HepG2 (cell line): ENCODE measurements around the gene ERCC6L2. TPM values are rescaled to one million over a fixed set of nuclear protein-coding genes. Genes with fewer than 3 reads are reported as not detected.

Experiments
- ATAC-seq: fragments of 200-7000 bp; cut with Tn5 transposase; 3 replicates; pipeline ENCODE4 v1.9.1; 2020; ENCODE audit warnings: mild to moderate bottlenecking, moderate library complexity
- BruUV-seq: library from RNA; stranded (reverse); fragments of 400-500 nt; replicated peaks from 2 replicates; lab custom pipeline; 2021; lab: Mats Ljungman, UMichigan
- CTCF ChIA-PET: fragments of 300-600 bp; formaldehyde crosslinking; extraction: SDS; loops from one replicate; lab custom pipeline; 2021; ENCODE audit warnings: low total read pairs, inconsistent platforms, low intra/inter-chr PET ratio; lab: Yijun Ruan, JAX
- POLR2A ChIA-PET: fragments of 350-600 bp; sonication (Branson Sonifier 250); formaldehyde crosslinking; loops from one replicate; lab custom pipeline; 2020; ENCODE audit warnings: antibody characterized with exemption, inconsistent platforms; lab: Yijun Ruan, JAX
- DNase-seq: peaks from one replicate; pipeline ENCODE4 v3.0.0-alpha.2; 2015; ENCODE audit warnings: low spot score
- FAIRE-seq: peaks from 3 replicates; lab custom pipeline; 2011; peaks lifted over from hg19 to GRCh38; lab: Jason Lieb, UNC
- H2AFZ ChIP-seq: one replicate; pipeline ENCODE4 v1.6.1; 2011; ENCODE audit warnings: low read length, inconsistent platforms
- H3K27ac ChIP-seq: fragments of 300-600 bp; 3 replicates; pipeline ENCODE4 v1.8.0; 2011; ENCODE audit warnings: mixed run types, mild to moderate bottlenecking, mixed read lengths, low read length, inconsistent platforms; ENCODE audit not compliant: insufficient read depth; ENCODE audit errors: extremely low read length
- H3K27me3 ChIP-seq, 2 experiments: fragments of 200-600 bp in 1 of 2; 2 replicates in 1 of 2; 3 replicates in 1 of 2; pipeline versions ENCODE4 v1.6.0 to v1.8.0; 2011; ENCODE audit warnings: low read length in 2 of 2, mild to moderate bottlenecking in 2 of 2, moderate library complexity in 2 of 2, inconsistent platforms in 1 of 2; ENCODE audit not compliant: insufficient read depth in 2 of 2, control insufficient read depth in 1 of 2
- H3K36me3 ChIP-seq, 2 experiments: fragments of 200-600 bp in 1 of 2; replicated peaks in 1 of 2; 2 replicates in 1 of 2; 3 replicates in 1 of 2; pipeline versions ENCODE4 v1.5.1 to v1.8.0; 2011; ENCODE audit warnings: low read length in 2 of 2, inconsistent platforms in 1 of 2; ENCODE audit not compliant: insufficient read depth in 2 of 2, control insufficient read depth in 1 of 2
- H3K4me1 ChIP-seq: 2 replicates; pipeline ENCODE4 v1.5.1; 2012; ENCODE audit warnings: low read length, inconsistent platforms; ENCODE audit not compliant: insufficient read depth
- H3K4me2 ChIP-seq: 2 replicates; pipeline ENCODE4 v1.6.0; 2011; ENCODE audit warnings: low read depth, low read length, inconsistent platforms
- H3K4me3 ChIP-seq, 3 experiments: fragments of 200-600 bp in 1 of 3; sonication (generic), shearing (Covaris generic) in 1 of 3; replicated peaks in 1 of 3; 2 replicates each; pipeline ENCODE4 v1.5.1; 2011 to 2016; ENCODE audit warnings: low read length in 3 of 3, inconsistent platforms in 2 of 3, low read depth in 2 of 3, mild to moderate bottlenecking in 2 of 3, control low read depth in 1 of 3, mixed read lengths in 1 of 3; ENCODE audit not compliant: insufficient read depth in 1 of 3
- H3K79me2 ChIP-seq: one replicate; pipeline ENCODE4 v1.6.1; 2011; ENCODE audit warnings: low read length, inconsistent platforms; ENCODE audit not compliant: insufficient read depth
- H3K9ac ChIP-seq: 2 replicates; pipeline ENCODE4 v1.6.0; 2011; ENCODE audit warnings: mild to moderate bottlenecking, low read depth, low read length, inconsistent platforms; ENCODE audit not compliant: insufficient read depth
- H3K9me3 ChIP-seq: 2 replicates; pipeline ENCODE4 v1.5.1; 2012; ENCODE audit warnings: mild to moderate bottlenecking, low read length
- H4K20me1 ChIP-seq: 2 replicates; pipeline ENCODE4 v1.6.0; 2011; ENCODE audit warnings: inconsistent platforms, mild to moderate bottlenecking, low read length, moderate library complexity; ENCODE audit not compliant: insufficient read depth
- IRX3 ChIP-seq: sonication (generic); formaldehyde crosslinking; IDR thresholded peaks from 2 replicates; pipeline ENCODE4 v1.8.1; 2023; ENCODE audit warnings: mild to moderate bottlenecking, low read depth, missing genetic modification reagents, borderline replicate concordance
- MAFG ChIP-seq: sonication (generic); formaldehyde crosslinking; IDR thresholded peaks from 2 replicates; pipeline ENCODE4 v1.5.1; 2020; ENCODE audit warnings: mild to moderate bottlenecking, missing genetic modification reagents
- MBNL3 ChIP-seq: fragments of 250-450 bp; sonication (Bioruptor Pico); conservative IDR thresholded peaks from 2 replicates; pipeline ENCODE4 v1.8.0; 2022; ENCODE audit warnings: mild to moderate bottlenecking, inconsistent platforms
- SOX6 ChIP-seq, 2 experiments: fragments of 450-650 bp in 1 of 2; sonication (generic) in 1 of 2; formaldehyde crosslinking in 1 of 2; IDR thresholded peaks; 2 replicates each; pipeline versions ENCODE4 v1.4.0 to v1.6.1; 2017 to 2020; ENCODE audit warnings: antibody characterized with exemption in 1 of 2, mild to moderate bottlenecking in 1 of 2, missing genetic modification reagents in 1 of 2
- SRSF9 ChIP-seq: fragments of 200-400 bp; formaldehyde crosslinking; IDR thresholded peaks from 2 replicates; pipeline ENCODE4 v1.6.1; 2018; ENCODE audit warnings: borderline replicate concordance, mild to moderate bottlenecking, low read depth, low read length; ENCODE audit not compliant: insufficient read depth, poor library complexity, severe bottlenecking
- U2AF2 ChIP-seq: fragments of 200-400 bp; formaldehyde crosslinking; IDR thresholded peaks from 2 replicates; pipeline ENCODE4 v1.6.1; 2017; ENCODE audit warnings: low read depth, mild to moderate bottlenecking, low read length
- ZNF33B ChIP-seq: sonication (generic); formaldehyde crosslinking; IDR thresholded peaks from 2 replicates; pipeline ENCODE4 v1.5.1; 2020; ENCODE audit warnings: mild to moderate bottlenecking, missing genetic modification reagents
- ZNF567 ChIP-seq: sonication (generic); formaldehyde crosslinking; IDR thresholded peaks from 2 replicates; pipeline ENCODE4 v1.8.1; 2023; ENCODE audit warnings: mild to moderate bottlenecking, missing genetic modification reagents, borderline replicate concordance
- ZNF572 ChIP-seq: sonication (generic); formaldehyde crosslinking; IDR thresholded peaks from 2 replicates; pipeline ENCODE4 v1.5.1; 2020; ENCODE audit warnings: mild to moderate bottlenecking, missing genetic modification reagents
- ZNF670 ChIP-seq: sonication (generic); formaldehyde crosslinking; IDR thresholded peaks from 2 replicates; pipeline ENCODE4 v1.8.0; 2022; ENCODE audit warnings: mild to moderate bottlenecking, missing genetic modification reagents, borderline replicate concordance
- ZSCAN21 ChIP-seq: sonication (generic); formaldehyde crosslinking; IDR thresholded peaks from 2 replicates; pipeline ENCODE4 v1.8.0; 2022; ENCODE audit warnings: mild to moderate bottlenecking, missing genetic modification reagents, moderate library complexity, borderline replicate concordance
- ZSCAN31 ChIP-seq: sonication (generic); formaldehyde crosslinking; IDR thresholded peaks from 2 replicates; pipeline ENCODE4 v1.5.0; 2020; ENCODE audit warnings: low read depth, mild to moderate bottlenecking, missing genetic modification reagents
- WGBS: methylation state at CpG from one replicate; pipeline ENCODE4 v1.1.6; 2017; ENCODE audit warnings: low lambda C conversion rate; 5-methylcytosine and 5-hydroxymethylcytosine counted together
- in situ Hi-C: cut with HindIII; loops from 2 replicates; pipeline ENCODE4 v1.10.0; 2017; ENCODE audit warnings: low pct_unique_long_range_greater_than_20kb; ENCODE audit not compliant: extremely low pct_ligation_motif_present
- intact Hi-C: fragments of 100-400 bp; cut with micrococcal nuclease; formaldehyde crosslinking; loops from one replicate; pipeline ENCODE4 v1.10.0; 2022; ENCODE audit not compliant: unreplicated experiment
- polyA plus RNA-seq, 8 experiments: library from polyadenylated mRNA; depleted of rRNA in 3 of 8; stranded (reverse) in 7 of 8; unstranded in 1 of 8; fragments of >200 nt; fragmentation: Illumina TruSeq in 4 of 8; extraction: Trizol in 4 of 8; gene quantifications; 2 replicates each; pipeline versions ENCODE4 v1.2.1 to v1.2.3, GENCODE V29; 2011 to 2016; ENCODE audit warnings: low read depth in 4 of 8, missing spikeins in 1 of 8, mixed read lengths in 1 of 8; ENCODE audit not compliant: insufficient read depth in 1 of 8
- total RNA-seq, 5 experiments: library from RNA; depleted of rRNA; stranded (reverse); fragments of >200 nt; fragmentation: Illumina TruSeq; extraction: Trizol; gene quantifications; 2 replicates each; pipeline ENCODE4 v1.2.3, GENCODE V29; 2016; ENCODE audit warnings: low read depth in 1 of 5
- TF ChIP-seq, protein P1 (sequence below): IDR thresholded peaks from 2 replicates; pipeline ENCODE4 v1.6.1; 2016; ENCODE audit warnings: mild to moderate bottlenecking
- TF ChIP-seq, protein P2 (sequence below): sonication (generic); formaldehyde crosslinking; IDR thresholded peaks from 2 replicates; pipeline ENCODE4 v1.5.0; 2020; ENCODE audit warnings: mild to moderate bottlenecking, missing genetic modification reagents, borderline replicate concordance
- TF ChIP-seq, protein P3 (sequence below): sonication (generic); formaldehyde crosslinking; IDR thresholded peaks from 2 replicates; pipeline ENCODE4 v1.4.0; 2020; ENCODE audit warnings: mild to moderate bottlenecking, missing genetic modification reagents

The ERCC6L2 gene
- total and polyA plus RNA-seq, 2 of the 13 experiments (the other 11 are each of a cell fraction or from before 2014, with no cell fraction given) = 13.4 to 45.9 TPM

DNA sequence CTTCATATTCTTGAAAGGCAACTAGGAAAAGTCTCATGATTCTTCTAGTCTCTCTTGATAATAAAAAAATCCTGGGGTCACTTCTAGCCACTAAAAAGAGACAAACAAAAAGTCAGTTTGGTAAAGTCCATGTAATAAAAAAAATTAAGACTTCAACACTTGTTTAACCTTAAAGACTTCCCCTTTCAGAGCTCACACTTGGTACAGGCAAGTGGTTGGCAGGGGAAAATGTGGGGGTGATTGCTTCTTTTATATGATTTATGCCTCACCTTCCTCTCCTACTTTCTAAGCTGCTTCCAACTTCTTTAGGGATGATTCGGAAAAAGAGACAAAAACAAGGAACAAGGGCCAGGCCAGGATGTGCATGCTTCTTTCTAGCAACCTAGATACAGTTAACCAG, 5.1 kb upstream of the ERCC6L2 start:
- CTCF ChIA-PET = no interaction called here
- intact Hi-C loops (loop anchor here (10.0 kb wide), 1 partner anchor 126 kb away; no protein-coding TSS in a partner anchor), in situ Hi-C loops (no loop called here)
- Histone ChIP-seq H3K79me2 (peaks cover 18% of the 10 kb centered on the region), H3K36me3 (no peaks in the 10 kb centered on the region; a peak in 1 of 5 replicates), H3K4me1 (peaks cover 12% of the 10 kb centered on the region), H3K27me3 (no peaks in the 10 kb centered on the region; a peak in 1 of 5 replicates), H4K20me1 (no peaks in the 10 kb centered on the region), H3K27ac (no peak overlapping the region), H3K9ac (no peak overlapping the region), H3K9me3 (no peaks in the 10 kb centered on the region), H3K4me3 (no peak overlapping the region), H3K4me2 (no peak overlapping the region), H2AFZ (no peak overlapping the region)
- WGBS = 100% methylated on average over 1 of the region's 1 CpG
- POLR2A ChIA-PET = interaction anchor here (0.6 kb wide), 1 partner anchor 340 kb away, joined by 3 read pairs; no protein-coding TSS in a partner anchor
- ATAC-seq (no peak), FAIRE-seq (no peak), DNase-seq (no peak)
- BruUV-seq = no TSS peak
- TF ChIP-seq IRX3 (CRISPR knock-in tag) = no peak
- no peak for TF ChIP-seq ZNF33B (CRISPR knock-in tag)
- TF ChIP-seq ZNF572 (CRISPR knock-in tag) = no peak
- no peak for TF ChIP-seq SOX6 (IDR thresholded peaks at IDR 0.05)
- TF ChIP-seq SOX6 (CRISPR knock-in tag; IDR thresholded peaks at IDR 0.05) = no peak
- TF ChIP-seq ZNF670 (CRISPR knock-in tag) = no peak
- TF ChIP-seq SRSF9 = no peak
- TF ChIP-seq U2AF2 = no peak
- no peak for TF ChIP-seq ZNF567 (CRISPR knock-in tag)
- TF ChIP-seq, protein P1, sequence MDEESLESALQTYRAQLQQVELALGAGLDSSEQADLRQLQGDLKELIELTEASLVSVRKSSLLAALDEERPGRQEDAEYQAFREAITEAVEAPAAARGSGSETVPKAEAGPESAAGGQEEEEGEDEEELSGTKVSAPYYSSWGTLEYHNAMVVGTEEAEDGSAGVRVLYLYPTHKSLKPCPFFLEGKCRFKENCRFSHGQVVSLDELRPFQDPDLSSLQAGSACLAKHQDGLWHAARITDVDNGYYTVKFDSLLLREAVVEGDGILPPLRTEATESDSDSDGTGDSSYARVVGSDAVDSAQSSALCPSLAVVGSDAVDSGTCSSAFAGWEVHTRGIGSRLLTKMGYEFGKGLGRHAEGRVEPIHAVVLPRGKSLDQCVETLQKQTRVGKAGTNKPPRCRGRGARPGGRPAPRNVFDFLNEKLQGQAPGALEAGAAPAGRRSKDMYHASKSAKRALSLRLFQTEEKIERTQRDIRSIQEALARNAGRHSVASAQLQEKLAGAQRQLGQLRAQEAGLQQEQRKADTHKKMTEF (CRISPR knock-in tag) = no peak
- TF ChIP-seq, protein P2, sequence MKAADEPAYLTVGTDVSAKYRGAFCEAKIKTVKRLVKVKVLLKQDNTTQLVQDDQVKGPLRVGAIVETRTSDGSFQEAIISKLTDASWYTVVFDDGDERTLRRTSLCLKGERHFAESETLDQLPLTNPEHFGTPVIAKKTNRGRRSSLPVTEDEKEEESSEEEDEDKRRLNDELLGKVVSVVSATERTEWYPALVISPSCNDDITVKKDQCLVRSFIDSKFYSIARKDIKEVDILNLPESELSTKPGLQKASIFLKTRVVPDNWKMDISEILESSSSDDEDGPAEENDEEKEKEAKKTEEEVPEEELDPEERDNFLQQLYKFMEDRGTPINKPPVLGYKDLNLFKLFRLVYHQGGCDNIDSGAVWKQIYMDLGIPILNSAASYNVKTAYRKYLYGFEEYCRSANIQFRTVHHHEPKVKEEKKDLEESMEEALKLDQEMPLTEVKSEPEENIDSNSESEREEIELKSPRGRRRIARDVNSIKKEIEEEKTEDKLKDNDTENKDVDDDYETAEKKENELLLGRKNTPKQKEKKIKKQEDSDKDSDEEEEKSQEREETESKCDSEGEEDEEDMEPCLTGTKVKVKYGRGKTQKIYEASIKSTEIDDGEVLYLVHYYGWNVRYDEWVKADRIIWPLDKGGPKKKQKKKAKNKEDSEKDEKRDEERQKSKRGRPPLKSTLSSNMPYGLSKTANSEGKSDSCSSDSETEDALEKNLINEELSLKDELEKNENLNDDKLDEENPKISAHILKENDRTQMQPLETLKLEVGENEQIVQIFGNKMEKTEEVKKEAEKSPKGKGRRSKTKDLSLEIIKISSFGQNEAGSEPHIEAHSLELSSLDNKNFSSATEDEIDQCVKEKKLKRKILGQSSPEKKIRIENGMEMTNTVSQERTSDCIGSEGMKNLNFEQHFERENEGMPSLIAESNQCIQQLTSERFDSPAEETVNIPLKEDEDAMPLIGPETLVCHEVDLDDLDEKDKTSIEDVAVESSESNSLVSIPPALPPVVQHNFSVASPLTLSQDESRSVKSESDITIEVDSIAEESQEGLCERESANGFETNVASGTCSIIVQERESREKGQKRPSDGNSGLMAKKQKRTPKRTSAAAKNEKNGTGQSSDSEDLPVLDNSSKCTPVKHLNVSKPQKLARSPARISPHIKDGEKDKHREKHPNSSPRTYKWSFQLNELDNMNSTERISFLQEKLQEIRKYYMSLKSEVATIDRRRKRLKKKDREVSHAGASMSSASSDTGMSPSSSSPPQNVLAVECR = no peak
- TF ChIP-seq MBNL3 (CRISPR knock-in tag) = no peak
- TF ChIP-seq ZSCAN21 (CRISPR knock-in tag) = no peak
- TF ChIP-seq, protein P3, sequence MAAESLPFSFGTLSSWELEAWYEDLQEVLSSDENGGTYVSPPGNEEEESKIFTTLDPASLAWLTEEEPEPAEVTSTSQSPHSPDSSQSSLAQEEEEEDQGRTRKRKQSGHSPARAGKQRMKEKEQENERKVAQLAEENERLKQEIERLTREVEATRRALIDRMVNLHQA (CRISPR knock-in tag) = no peak
- no peak for TF ChIP-seq ZSCAN31
- TF ChIP-seq MAFG (CRISPR knock-in tag) = no peak
